WI38 (cell line): ENCODE results near the gene SEBOX.

ENCODE experiments used
- H3K4me3 ChIP-seq: 2 replicates; pipeline ENCODE4 v1.5.1; 2011; ENCODE audit warnings: low read depth, mild to moderate bottlenecking, control low read depth, low read length
- TF ChIP-seq, protein P1 (sequence below): IDR thresholded peaks from 2 replicates; pipeline ENCODE4 v1.5.1; 2012; ENCODE audit warnings: low read depth, mild to moderate bottlenecking, control low read depth, low read length

The SEBOX gene

DNA sequence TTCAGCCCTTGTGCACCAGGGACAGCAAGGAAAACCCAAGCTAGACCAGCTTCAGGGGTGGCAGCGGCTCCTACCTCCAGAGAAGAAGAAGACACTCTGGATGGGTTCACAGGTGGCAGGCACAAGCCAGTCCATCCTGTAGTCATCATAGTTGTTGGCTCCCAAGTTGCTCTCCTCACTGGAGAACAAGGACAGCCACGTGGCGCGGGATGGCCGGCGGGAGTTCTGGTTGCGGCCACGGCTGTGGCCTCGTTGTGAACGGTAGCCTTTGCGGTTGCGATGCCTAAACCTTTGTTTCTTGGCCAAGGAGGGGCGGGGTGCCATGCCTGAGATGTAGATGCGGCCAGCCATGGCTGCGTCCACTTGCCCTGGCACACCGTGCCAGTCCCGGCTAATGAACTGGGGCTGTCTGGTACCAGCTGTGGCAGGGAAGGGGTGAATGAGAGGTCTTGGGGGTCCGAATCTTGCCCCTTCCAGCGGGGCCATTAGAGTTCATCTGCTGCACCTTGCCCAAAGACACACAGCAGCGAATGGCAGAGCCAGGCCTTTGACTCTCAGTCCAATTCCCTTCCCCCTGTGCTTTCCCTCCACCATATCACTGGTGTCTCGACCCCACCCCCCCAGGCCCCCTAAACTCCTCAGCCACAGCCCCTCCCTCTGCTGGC is 2.8 kb upstream of the SEBOX start:
- TF ChIP-seq, protein P1, sequence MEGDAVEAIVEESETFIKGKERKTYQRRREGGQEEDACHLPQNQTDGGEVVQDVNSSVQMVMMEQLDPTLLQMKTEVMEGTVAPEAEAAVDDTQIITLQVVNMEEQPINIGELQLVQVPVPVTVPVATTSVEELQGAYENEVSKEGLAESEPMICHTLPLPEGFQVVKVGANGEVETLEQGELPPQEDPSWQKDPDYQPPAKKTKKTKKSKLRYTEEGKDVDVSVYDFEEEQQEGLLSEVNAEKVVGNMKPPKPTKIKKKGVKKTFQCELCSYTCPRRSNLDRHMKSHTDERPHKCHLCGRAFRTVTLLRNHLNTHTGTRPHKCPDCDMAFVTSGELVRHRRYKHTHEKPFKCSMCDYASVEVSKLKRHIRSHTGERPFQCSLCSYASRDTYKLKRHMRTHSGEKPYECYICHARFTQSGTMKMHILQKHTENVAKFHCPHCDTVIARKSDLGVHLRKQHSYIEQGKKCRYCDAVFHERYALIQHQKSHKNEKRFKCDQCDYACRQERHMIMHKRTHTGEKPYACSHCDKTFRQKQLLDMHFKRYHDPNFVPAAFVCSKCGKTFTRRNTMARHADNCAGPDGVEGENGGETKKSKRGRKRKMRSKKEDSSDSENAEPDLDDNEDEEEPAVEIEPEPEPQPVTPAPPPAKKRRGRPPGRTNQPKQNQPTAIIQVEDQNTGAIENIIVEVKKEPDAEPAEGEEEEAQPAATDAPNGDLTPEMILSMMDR: no peak
- no peak overlapping the region for H3K4me3 ChIP-seq

DNA sequence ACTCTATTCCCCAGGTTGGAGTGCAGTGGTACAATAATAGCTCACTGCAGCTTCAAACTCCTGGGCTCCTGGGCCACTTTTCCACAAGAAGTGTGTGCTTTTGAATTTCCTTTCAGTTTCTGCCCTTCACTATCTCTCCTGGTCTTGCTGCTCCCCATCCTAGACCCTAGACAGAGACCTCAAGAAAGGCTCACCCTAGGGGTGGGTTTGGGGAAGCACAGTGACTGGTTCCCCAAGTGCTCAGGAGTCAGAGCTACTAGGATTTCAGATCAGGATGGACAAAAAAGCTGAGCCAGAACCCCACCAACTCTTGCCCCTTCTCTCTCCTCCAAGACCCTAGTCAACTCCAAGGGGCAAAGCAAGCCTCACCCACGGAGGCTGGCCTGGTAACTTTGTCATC is 1.6 kb upstream of the SEBOX start:
- H3K4me3 ChIP-seq: no peak overlapping the region
- TF ChIP-seq, protein P1: no peak

DNA sequence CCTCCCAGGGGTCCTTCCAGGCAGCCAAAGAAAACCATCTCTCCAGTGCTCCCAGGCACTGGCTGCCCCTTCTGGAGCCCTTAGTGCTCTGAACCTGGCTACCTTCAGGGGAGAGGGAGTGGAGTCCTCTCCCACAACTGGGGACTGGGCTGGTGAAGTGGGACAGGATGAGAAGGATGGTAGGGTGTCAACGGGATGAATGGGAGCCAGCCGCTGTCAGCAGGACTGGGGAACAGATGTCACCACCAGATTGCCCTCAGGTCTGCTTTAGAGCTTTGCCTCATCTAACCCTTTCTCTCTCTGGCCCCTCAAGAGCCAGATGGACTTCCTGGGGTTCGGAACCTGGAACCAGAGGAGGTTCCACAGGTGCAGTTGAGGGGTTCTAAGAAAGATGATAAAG is 488 bp upstream of the SEBOX start:
- TF ChIP-seq, protein P1: no peak

DNA sequence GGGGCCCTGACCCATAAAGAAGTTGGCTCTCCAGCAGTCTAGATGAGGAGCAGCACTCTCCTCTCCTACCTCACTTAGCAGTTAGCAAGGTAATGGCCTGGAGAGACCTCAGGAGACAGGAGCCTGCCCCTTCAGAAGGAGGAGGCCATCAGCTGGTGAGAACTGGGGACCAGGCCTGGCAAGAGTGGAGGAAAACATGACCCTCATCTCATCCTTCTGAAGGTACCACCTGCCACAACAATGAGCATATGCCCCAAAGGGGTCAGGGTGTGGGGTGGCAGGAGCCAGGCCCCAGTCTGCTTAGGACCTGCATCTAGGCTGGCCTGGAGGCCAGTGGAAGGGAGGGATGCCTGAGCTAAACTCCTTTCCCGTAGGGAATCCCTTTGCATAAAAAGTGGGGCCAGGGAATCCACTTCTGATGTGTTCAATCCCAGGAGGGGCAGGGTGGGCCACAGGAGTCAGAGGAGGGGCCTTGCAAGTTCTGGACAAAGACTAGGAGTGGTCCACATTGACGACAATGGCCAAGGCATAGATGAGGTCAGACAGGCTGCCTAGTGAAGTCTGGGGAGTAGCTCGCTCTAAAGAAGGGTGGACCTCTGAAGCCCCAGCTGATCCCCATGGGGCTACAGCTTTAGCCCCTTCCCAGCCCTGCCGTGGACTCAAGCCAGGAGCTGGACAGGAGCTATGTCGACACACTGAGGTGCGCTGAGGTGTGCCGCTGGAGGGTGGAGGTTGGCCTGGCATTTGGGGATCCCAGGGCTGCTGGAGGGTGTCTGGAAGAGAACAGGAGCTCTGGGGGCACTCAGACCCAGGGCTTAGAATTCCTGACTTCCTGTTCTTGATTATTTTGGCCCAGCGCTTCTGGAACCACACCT is 986 bp downstream of the SEBOX start:
- TF ChIP-seq, protein P1: no peak
- H3K4me3 ChIP-seq: no peak overlapping the region

More for the DNA sequence above, 488 bp upstream of the SEBOX start:
- no peak overlapping the region for H3K4me3 ChIP-seq

DNA sequence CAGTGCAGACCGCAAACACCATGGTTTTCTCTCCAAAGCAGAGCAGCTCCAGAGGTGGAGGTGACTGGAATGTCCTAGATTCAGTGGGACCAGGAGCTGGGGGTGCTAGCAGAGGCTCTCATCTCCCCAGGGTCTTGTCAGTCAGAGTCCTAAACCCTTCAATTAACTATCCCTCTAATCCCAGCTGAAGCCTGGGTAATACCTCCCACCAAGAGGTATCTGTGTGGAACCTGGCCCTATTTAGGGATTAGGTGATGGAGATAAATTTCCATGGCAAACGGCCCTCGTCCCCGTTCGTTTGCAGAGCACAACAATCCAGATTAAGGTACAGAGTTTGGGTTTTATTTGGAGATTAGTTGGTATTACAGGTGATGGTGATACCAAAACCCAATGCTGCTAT is 1.8 kb downstream of the SEBOX start:
- H3K4me3 ChIP-seq: no peak overlapping the region
- TF ChIP-seq, protein P1: no peak

DNA sequence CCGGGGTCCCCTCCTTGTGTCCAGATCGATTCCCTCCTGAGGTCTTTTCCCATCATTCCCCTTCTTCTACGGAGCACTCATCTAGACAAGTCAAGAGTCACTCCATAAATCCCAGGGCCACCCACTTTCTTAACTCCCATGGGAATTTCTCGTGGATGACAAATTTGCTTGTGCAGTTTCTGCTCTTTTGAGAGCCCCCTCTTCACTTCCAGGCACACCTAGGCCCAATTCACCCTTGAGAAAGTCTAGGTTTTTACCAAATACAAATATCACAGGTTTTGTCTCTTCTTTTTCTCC is 7.2 kb downstream of the SEBOX start:
- TF ChIP-seq, protein P1: no peak
- H3K4me3 ChIP-seq: peak overlapping the region; percentile 73
